Activated effector memory CD4-positive, alpha-beta T cell treated with Interleukin-2 at 50 U/mL for 16 hours (primary cell): ENCODE results near the gene SOCS3.

Experiments
- DNase-seq: peaks from one replicate; pipeline ENCODE4 v3.0.0-alpha.2; 2020

The SOCS3 gene

DNA sequence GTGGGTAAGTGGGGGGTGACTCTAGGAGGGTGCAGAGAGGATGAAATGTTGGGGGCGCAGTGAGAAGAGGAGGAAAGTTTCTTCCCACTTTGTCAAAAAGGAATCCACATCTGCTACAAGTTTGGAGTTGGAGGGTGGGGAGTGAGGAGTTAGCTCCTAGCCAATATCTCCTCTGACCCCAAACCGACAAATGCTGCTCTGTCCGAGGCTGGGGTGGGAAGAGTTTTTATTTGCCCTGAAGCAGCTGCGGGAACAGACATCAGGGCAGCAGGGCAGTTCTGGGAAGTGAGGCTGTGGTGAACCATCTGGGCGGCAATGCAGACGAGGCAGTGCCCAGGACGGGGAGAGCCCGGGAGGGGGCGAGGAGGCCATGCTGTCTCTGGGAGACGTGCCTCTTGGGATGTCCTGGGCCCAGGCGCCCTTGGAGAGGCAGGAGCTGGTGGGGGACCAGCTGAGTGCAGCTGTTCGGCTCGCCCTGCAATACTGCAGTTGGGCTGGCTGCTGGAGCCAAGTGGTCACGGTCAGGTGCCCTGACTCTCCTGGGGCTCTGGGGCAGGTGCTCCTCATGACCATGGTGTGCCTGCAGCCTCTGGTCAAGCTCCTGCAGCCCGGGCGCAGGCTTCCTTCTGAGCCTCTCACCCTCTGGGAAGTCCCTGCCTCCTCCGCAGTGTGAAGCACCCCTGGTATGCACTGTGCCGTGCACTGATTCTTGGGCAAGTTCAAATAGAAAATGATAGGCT lies 6.4 kb upstream of the SOCS3 start:
- no peak for DNase-seq

DNA sequence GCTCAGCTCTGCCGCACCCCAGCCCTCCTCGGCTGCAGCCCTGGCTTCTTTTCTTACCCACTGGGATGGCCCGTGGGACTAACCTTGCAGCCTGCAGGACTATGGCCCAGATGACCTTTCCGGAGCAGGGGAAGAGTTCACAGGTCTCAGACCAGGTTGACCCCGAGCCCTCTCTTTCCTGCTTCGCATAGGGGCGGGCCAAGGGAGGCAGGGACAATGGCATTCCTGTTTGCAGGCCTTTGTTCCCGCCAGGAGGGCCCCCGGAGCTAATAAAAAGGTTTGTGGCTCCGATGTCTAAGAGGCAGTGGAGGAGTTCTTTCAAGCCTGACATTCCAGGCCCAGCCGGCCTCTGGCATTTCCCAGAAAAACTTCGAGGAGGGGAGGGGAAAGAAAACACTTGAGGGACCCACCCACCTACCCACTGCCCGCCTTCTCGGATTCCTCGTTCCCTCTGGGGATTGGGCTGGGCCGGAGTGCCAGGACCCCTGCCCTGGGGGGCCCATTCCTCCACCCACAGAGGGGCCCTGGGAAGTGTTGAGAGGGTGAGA lies 5.8 kb upstream of the SOCS3 start:
- no peak for DNase-seq

DNA sequence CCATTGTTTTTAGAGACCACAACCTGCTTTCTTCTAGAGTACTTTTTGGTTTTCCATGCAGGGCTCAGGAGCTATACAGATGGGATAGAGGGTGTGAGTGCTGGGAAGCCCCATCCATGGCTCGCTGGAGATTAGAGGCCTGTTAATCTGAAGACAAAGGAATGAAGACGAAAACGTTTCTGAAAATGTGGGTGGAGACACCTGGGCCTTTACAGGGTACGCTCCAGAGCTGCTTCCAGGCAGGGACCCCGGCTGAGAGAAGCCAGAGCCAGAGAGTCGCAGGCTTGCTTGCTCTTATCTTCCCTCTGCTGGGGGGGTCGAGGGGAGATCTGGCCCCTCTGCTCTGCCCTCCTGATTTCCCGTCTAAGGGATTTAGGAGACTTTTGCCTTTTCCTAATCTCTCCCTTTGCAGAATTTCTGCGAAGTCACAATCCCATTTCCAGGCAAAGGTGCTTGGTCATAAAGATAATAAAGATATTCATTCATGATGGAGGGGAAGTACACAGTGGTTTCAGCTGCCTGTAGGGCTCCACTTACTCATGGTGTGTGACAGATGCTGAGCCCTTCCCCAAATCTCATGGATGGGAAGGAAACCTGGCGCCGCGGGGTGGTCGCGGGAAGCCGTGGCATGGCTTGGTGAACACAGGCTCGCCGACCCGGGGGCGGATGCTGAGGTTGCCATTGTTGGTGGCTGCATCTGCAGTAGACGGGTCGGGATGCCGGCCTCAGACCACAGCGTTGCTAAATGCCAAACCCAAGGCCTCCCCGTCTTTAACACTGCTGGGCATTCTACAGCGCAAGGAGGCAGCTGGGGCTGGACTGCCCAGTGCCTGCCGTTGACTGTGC lies 4.8 kb upstream of the SOCS3 start:
- no peak for DNase-seq

DNA sequence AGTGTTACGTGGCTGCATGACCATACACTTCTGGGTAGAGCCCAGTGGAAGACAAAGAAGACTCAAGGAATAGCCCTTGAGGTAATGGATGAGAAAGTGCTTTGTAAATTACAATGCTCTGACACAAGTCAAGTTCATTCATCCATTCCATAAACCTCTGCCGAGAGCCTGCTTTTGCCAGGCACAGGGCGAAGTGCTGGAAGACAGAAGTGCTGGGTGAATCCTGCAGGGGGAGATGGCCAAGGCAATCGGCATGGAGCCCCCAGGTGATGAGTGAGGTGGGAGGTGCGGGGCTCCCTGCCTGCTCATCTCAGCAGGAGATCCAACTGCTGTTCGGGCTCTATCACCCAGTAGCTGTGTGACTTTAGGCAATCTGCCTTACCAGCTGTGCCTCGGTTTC lies 2.8 kb upstream of the SOCS3 start:
- no peak for DNase-seq

DNA sequence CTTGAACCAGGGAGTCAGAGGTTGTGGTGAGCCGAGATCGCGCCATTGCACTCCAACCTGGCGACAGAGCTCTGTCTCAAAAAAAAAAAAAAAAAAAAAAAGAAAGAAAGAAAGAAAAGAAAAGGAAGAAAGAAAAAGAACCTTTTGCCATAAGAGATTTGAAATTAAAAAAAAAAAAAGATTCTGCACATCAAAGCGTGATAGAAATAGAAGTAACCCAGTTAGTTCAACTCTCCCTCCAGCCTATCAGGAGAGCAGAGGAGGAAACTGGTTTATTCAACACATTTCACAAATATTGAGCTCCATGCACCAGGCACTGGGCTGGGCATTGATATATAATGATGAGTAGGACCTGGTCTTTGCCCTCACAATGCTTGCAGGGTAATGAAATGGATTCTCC lies 2.4 kb upstream of the SOCS3 start:
- no peak for DNase-seq

DNA sequence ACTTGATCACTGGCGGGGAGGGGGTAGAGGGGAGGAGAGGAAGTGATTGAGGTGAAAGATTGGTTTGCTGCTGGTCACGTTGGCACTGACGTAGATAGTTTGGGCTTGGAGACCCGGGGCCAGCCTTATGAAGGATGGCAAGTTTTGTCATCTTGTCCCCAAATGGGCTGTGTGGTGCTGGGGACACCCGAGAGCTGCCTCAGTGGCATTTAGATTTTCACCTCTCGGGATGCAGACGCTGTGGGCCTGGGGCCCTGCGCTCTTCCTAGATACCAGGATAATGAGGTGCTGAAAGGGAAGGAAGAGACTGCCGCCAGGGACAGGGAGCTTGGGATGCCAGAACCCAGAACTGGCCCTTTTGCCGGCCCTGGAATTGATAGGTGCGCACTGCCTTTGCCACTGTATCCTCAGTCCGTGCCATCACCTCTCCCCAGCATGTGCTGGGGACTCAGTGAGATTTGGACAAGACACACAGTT lies 1.4 kb upstream of the SOCS3 start:
- no peak for DNase-seq

DNA sequence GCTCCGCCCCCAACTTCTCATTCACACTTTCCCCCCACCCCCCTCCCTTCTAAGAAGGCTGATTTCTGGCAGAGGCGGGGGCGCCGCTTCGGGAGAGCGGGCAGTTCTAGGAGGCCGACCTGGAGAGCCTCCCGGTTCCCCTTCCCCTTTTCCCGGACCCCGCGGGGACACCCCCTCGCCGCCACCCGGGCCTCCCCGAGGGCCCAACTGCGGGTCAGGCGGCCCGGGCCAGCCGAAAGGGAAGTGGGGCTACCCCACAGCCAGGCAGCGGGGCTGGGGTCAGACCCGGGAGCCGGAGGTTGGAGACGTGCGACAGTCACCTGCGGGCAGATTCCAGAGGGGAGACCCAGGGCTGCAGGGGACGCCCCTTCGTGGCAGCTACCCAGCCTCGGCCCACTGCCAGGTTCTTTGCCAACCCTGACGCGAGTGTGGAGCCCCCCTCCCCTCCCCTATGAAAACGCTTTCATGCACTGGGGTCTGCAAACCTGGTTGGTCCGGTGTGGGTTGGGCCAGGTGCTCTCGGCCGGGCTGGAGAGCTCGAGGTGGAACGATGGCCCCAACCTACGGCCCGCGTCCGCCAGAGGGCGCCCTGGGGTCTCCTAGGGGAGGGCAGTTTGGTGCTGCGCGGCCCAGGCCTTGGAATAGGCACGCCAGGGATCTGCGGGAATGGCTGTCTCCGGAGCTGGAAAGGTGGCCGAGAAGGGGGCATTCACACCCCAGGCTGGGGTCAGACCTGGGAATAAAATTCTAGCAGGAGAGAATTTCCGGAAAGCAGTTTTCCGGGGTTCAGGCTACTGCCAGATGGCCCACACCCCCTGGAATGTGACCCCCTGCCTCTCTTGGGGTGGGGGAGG lies 721 bp upstream of the SOCS3 start:
- DNase-seq, result peak; percentile 82

DNA sequence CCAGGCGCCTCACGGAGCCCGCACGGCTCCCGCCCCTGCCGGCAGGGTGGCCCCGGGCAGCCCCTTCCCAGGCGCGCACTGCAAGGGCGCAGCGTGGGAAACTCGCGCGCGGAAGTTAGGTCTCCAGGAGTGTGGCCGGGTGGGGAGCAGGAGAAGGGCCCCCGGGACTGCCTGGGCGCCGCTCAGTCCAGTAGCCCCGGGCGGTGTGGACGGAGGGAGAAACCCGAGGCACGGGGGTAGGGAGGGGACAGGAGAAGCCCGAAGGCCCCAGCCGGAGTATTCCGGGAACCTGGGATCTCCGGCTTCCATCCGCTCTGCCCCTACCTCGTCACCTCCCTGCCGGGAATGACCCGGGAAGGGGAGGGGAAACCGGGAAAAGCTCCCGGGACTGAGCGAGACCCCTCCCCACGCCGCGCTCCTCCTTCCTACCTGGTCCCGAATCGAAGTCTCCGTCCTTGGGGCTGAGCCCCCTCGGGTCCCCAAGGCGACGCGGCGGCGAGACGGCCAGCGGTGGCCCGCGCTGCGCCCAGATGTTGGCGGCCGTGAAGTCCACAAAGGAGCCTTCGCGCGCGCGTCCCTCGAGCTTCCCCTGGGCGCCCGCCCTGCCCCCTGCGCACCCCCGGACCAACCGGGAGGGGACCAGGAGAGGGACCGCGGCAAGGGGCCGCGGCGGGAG lies 418 bp downstream of the SOCS3 start:
- no peak for DNase-seq

DNA sequence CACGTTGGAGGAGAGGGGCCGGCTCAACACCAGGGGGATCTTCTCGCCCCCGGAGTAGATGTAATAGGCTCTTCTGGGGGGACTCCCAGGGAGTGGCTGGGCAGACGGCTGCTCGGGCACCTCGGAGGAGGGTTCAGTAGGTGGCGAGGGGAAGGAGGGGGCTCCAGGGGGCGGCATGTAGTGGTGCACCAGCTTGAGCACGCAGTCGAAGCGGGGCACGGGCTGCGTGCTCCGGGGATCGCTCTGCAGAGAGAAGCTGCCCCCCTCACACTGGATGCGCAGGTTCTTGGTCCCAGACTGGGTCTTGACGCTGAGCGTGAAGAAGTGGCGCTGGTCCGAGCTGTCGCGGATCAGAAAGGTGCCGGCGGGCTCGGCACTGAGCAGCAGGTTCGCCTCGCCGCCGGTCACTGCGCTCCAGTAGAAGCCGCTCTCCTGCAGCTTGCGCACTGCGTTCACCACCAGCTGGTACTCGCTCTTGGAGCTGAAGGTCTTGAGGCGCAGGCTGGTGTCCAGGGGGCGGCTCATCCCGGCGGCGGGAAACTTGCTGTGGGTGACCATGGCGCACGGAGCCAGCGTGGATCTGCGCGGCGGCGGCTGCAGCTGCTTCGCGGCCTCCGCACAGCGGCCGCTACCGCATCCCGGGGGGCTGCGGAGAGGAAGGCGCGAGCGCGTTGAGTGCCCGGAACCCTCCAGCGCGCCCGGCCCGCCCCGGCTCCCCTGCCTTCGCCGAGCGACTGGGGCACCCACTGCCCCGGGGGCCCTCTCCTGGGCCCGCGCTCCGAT lies 1.1 kb downstream of the SOCS3 start:
- no peak for DNase-seq

DNA sequence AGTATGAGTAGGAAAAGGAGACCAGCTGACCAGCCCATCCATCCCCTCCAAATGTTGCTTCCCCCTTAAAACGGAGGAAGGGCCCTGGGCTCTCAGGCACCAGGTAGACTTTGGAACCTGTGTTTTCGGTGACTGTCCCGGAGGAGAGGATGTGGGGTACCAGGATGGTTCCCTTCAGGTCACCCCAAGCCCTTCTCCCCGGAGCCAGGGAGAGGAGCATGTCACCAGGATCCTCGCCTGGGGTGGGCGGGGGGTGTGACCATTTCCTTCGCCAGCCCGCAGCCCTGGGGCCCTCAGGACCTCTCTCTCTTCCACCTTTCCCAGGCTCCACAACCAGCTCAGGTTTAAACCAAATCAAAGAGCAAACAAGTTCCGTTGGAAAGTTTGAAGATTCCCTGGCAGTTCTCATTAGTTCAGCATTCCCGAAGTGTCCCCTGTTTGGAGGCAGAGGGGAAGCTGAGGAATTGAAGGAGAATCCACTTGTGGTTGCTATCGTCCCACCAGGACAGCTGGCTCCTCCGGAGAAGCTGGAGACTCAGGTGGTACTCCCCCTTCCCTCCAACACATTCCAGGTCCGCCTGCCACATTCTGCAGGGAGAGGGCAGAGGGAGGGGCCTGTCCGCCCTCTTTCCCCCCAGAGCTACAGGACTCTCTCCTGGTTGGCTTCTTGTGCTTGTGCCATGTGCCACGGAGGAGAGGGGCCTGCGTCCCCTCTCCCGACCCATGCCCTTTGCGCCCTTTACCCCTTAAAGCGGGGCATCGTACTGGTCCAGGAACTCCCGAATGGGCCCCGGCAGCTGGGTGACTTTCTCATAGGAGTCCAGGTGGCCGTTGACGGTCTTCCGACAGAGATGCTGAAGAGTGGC lies 2.0 kb downstream of the SOCS3 start:
- DNase-seq, result no peak

DNA sequence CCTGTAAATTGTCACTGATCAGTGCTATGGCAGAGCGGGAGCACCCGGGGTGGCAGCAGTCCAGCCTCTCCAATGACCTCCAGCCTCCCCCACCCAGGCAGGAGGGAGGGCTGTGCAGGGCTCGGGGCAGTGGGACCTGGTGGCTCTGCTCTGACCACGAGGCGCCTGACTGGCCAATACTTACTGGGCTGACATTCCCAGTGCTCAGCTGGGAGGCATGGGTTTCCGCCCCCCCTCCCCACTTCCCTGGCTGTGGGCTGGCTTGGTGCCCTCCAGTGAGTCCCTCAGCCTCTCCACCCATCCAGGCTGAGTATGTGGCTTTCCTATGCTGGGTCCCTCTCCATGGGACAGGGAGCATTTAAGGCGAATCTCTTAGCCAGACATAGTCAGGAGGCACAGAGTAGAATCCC lies 2.7 kb downstream of the SOCS3 start:
- no peak for DNase-seq

DNA sequence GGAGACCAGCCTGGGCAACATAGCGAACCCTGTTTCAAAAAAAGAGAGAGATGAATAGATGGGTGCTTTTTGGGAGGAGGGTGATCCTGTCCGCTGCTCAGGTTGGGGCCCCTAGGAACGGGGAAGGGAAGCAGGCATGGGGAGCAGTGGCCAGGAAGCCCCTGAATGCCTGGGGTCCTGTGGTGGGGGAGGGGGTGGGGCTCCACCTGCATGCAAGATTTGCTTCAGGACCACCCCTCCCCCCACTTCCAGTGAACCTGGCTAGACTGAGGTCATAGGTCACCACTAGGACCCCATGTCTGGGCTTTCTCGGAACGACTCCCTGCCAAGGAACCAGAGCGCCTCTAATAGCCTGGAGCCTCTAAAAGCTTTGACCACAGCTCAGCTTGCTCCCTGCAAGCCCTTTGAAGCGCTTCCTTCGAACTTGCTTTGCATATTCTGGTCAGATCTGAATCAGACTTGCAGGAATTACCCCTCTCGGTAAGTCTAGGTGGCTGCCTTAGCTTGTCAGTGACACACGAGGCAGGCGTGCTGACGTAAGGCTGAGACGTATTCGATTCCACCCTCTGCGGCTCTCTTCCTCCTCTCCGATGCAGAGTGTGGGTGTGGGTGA lies 3.7 kb downstream of the SOCS3 start:
- DNase-seq, result peak; percentile 78

DNA sequence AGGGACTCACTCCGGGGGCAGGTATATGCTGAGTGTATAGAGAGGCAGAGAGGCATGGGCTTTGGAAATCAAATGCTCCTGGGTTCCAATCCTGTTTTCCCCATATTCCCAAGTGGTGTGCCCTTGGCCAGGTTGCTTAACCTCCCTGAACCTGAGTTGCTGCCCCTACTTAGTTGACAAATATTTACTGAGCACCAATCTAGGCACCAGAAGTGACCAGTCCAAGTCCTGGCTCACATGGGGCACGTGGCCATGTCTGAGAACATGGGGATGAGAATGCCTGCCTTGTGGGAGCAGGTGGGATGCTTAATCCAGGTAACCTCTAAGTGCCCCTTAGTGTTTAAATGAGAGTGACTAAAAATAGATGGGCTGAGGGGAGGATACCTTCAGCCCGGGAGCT lies 4.2 kb downstream of the SOCS3 start:
- DNase-seq, result no peak

DNA sequence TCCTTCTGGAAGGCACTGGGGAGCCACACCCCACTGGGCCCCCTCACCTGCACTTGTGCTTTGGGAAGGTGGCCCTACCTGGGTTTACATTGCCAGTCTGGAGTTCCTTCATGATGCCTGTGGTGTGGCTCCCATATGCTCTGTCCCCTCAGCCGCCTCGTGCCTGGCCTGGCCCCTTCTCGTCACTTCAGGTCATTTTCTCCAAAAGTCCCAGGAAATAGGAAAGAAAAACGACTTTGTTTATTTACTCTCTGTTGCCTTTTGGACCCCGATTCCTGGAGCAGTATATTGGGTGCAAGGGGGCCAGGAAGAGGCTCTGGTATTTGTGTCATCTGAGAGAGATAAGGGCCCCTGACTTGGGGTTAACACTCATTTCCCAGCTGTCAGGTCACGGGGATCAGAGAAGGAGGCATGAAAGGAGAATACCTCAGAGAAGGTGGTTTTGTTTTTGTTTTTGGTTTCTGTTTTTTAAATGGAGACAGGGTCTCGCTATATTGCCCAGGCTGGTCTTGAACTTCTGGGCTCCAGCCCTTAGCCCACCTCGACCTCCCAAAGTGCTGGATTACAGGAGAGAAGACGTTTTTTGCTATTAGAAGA lies 4.7 kb downstream of the SOCS3 start:
- no peak for DNase-seq

DNA sequence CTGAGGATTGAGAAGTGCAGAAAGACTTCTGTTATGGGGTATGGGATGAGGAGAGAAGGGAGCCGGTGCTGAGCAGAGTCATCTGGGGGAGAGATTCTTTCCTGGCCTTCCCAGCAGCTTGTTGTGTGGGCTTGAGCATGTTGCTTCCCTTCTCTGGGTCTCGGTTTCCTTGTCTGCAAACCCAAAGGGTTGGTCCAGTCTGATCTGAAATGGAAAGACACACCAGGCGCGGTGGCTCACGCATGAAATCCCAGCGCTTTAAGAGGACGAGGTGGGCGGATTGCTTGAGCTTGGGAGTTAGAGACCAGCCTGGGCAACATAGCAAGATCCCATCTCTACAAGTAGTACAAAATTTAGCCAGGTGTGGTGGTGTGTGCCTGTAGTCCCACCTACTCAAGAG lies 6.0 kb downstream of the SOCS3 start:
- no peak for DNase-seq

DNA sequence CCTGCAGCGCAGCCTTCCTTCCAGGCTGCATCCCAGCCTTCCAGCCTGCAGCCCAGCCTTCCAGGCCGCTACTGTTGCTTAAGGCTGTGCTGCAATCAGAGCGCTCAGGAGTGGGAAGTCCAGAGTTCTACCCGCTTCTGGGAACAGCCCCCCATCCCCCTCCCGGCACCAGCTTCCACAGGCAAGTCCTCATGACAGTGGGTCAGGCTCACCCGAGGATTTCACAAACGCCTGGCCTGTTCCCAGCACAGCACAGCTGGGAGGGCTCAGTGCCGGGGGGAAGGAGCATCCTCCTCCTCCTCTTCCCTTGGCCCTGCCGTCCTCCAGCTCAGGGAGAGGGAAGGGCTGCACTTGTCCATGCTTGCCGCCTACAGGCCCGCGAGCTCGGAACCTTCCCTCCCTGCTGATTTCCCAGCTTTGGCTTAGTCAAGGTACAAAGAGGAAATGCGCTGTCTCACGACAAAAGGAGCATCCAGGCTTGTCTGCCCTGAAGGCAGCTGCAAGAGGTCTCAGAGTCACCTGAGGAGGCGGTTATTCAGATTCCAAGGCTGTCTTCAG lies 8.3 kb downstream of the SOCS3 start:
- DNase-seq, result no peak

DNA sequence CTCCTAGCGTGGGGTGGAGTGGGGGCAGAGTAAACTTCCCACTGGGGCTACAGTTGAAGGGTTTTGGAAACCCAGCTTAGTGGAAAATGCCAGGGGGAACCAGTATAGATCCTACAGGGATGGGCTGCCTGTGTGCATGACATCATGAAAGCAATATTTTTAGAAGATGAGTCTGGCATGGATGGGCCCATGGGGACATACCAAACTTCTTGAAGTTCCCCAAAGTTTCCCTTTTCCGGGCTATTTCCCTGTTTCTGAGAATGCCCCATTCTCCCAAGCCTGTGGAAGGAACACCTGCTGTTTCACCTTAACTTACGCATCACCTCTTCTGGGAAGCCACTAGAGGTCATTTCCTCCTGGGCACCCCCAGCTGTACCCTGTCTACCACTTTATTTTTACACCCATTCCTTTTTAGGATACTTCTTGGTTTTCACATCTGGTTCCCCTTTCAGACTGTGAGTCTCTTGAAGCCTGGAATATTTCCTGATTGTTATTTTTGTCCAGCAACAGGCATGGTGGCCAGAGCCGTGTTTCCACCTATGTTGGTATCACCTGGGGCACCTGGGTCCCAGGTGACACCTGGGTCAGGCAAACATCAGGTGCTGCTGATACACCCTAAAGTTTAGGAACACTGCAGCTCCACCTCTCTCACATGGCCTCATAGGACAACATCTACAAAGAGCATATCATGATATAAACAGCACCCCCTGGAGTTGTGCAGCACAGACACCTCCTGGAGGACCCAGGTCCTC lies 9.8 kb downstream of the SOCS3 start:
- DNase-seq, result no peak

DNA sequence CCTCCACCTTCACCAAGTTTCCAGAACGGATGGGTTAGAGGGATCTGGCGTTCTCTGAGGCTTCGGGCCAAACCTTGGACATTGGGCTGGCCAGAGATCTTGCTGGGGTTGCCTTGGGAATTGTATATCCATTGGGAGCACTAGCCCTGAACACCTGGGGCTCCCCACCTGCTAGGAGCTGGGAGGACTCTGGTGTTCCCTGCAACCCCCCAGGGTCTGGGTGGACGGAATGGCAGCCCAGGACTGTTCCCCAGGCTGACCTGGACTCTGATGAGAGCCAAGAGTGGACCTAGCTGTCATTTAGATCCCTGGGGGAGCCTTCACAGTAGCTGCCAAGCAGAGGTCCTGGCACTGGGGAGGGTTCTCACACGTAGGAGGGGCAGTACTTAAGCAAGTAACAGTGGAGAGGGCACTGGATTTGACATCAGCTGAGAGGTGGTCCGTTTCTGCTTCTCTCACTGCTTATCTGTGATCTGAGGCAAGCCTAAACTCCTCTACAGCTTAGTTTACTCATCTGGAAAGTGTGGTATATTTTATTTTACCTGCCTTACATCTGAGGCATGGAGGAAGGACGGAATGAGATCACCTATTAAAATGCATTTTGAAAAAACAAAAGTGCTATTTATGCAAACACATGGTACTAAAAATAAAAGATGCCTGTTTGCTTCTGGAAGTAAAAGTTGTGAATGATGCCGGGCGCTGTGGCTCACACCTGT lies 11.7 kb downstream of the SOCS3 start:
- DNase-seq, result no peak
